CD4-positive, alpha-beta T cell treated with Interleukin-17A for 1 hour (primary cell): ENCODE data around the gene SOWAHA.
A peak's percentile ranks its signal among the peaks of the same experiment; 100 is the strongest.
"Not testable (repeated sequence)": the region's sequence is repeated elsewhere in the genome, so short reads cannot be mapped to it uniquely, and the experiment has no call there.

Experiments used
- DNase-seq: peaks from one replicate; pipeline ENCODE4 v3.0.0-alpha.2; 2020

SOWAHA gene

DNA sequence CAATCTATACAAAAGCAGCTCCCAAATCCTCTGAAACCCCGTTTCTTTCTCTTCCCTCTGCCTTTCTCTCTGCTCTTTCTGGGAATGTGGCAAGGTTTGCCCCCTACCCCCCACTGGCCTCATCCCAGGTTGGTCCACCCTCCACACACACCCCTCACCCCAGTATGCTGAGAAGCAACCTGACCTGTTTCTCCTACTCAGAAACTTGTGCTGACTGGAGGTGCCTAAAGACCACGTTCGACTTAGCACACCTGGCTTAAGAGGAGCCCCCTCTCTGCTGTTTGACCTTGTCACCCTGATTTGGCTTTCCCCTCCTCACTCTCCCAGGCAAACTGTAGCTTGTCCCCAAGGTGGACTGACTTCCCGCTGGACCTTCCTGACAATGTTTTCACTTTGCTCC is 35.0 kb upstream of the SOWAHA start:
- DNase-seq = no peak

DNA sequence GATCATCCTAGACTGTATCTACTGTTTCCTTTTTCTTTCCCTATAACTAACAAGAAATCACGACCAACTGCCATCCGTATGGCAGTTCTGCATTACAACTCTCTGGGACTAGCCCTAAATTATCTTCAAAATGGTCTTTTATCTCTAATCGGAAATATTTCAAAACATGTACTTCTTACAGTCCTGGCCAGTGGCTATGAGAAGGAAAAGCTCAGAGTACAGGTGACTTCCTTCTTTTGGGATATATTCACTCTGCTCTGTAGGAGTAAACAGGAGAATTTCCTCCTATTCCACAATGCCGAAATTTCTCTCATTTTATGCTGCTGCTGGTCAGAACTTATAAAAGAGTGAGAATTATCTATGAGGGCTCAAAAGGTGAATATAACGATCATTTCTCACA is 34.2 kb upstream of the SOWAHA start:
- DNase-seq = no peak

DNA sequence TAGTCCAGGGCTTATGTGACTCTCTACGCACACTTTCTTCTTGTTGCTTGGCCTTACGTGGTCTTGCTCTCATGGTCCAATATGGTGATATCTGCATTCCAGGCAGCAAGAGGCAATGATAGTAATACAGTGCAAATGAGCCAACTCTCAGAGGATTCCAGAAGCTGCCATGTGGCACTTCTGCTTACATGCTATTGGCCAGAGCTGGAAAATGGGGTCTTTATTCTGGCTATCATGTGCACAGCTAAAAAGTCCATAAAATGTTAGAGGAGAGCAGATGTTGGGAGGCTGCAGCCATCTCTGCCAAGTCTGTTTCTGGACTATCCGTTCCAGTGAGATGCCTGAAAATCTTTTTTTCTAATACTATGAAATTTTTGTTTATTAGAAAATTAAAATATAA is 33.1 kb upstream of the SOWAHA start:
- no peak for DNase-seq

DNA sequence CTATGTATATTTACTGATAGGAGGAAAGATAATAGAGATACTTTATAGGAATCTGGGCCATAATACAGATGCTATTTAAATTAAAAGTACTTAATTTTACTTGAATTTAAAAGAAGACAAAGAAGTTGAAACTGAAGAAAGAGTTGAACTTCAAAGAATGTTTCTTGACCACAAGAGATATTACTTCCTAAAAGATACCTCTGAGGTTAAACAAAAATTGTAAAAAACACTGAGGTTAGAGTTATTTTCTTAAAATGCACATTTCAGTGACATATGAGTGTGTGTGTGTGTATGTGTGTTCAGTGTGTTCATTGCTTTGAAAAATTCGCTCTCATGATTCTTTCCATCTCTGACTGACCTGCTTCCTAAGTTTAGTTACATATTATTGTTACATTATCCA is 32.5 kb upstream of the SOWAHA start:
- DNase-seq = peak; percentile 6

DNA sequence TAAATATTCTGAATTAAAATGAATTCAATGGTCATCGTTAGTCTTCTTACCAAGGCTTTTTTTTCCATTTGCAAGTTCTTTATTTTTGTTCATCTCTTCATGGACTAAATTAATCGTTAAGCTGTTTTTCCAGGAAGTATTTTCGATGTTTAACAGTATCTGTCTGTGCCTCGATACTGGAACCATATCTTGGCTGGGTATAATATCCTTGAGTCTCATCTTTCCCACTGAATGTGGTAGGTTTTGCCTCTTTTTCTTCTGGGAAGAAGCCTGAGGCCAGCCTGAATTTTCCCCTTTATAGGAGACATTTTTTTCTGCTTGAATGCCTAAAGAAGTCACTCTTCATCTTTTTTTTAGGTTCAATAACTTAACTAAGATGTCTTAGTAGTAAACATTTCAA is 32.1 kb upstream of the SOWAHA start:
- no peak for DNase-seq

DNA sequence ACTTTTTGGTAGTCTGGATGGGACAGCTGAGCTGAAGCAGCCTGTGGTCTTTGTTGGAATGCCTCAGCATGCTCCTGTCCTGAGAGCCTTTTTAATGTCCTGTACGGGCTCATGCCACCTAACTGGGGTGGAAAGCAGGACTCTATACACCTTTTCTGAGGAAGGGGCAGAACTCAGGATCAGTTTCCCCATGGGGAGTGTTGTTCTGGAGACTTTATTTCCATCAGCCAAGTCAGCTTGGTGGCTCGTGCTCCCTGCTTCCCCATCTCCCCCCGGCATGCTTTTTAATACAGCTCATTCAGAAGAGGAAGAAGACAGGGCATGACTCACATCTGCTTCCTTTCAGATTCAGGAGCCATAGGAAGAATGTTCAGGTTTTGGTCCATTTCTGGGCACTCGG is 31.0 kb upstream of the SOWAHA start:
- DNase-seq = no peak

DNA sequence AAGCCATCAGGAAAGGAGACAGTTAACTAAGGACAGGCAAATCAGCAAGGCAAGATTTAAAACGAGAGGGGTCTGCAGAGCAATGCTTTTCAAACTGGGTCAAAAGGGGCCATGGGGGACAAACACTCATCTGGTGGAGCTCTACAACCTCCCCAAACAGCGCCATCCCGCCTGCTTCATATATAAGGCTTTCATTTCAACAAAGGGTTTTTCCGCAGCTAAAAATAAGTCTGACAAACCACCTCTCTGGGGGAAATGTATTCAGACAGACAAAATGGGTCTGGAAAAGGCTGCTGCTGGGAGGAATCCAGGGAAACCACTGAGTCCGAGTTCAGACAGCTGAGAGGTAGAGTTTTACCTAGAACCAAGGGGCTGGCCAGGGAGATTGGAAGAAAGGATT is 27.7 kb upstream of the SOWAHA start:
- DNase-seq = no peak

DNA sequence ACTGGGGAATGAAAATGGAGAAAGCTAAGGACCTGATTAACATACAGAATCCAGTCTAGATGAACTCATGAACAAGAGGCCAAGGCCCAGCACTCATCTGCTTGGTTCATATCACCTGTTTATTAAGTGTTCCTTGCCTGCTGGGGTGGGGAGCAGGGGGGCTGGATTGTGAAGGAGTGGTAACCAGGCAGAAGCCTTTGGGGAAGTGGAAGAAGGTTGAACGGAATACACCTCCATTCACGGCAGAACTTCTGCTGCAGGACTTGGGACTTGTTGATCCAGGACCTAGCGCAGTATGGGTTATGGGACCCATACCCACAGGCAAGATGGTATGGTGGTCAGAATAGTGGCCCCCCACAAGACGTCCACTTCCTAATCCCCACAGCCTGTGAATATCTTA is 27.2 kb upstream of the SOWAHA start:
- no peak for DNase-seq

DNA sequence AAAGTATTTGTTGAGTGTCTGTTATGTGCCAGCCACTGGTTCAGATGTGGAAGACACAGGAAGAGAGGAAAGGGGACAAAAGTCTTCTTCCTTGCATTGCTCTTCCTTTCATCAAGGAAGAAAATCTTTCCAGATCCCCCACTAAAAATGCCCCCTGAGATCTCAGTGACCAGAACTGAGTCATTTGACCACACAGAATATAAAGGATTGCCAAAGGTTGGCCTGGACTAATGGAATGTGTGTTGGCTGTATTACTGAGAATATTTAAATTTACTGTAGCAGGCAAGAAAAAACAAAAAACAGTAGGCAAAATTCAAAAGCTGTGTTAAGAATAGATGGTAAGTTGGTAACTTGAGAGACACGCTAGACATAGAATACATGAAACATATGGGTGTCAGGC is 26.0 kb upstream of the SOWAHA start:
- no peak for DNase-seq

GRCh38 chr5:132788508-132788907 is 24.6 kb upstream of the SOWAHA start:
- no peak for DNase-seq

DNA sequence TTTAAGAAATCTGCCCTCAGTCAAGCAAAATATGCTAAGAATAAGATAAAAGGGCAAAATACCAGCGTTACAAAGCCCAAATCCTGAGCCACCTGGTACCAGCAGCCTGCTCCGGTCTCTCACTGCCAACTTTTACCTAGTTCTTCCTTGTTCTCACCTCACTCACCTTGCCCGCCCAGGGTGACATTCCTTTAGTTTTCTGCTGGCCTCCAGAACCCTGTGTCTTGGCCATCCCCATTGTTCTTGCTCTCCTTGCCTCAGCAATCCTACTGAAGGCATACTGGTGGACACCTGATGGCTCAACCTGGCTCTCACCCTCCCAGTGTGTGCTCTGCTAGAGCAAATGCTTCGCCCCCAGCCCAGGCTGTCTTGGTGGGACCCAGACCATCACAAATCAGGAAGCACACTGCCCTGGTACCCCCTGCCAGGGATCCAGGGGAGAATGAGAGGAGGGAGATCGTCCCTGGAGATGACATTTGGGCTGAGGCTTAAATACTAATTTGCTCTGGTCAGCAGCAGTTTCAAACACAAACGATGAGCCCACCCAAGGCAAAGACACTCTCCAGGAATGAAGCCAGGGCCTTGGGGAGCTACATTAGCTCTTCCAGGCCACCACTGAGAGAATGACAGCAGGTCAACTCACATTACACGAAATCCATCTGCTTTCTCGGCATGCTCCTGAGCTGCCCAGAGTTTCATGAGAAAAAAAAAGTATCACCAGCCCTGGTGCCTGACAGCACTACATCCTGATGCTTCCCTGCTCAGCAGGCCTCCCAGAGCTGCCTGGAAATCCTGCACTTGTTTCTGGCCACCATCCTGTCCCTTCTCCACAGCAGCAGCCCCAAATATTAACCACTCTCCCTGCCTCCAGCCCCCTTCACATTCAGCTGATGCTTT is 23.9 kb upstream of the SOWAHA start:
- DNase-seq = no peak

DNA sequence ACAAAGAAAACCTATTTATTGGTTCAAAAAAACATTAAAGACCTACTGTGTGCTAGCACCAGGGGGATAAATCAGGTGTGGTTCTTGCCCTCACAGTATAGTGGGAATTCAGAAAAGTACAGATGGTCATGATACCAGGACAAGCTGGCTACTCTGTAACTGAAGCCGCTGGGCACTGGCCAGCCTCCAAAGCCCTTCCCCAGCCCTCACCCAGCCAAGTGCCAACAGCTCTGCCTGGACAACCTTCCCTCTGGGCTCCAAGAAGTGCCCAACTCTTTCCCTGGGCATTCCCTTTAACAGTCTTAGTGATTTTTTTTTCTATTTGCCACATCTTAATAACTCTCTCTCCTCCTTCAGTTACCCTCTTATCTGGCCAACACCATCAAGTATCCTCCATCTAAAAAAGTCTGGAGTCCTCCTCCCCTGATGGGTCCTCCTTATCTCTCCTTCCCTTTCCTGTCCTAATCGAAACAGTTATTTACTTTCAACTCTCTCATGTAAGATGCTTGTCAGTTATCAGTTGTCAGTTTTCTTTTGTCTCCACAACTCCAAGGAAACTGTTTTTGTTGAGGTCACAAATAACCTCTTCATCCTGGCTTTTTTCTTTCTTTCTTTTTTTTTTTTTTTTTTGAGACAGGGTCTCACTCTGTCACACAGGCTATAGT is 22.8 kb upstream of the SOWAHA start:
- DNase-seq = no peak

DNA sequence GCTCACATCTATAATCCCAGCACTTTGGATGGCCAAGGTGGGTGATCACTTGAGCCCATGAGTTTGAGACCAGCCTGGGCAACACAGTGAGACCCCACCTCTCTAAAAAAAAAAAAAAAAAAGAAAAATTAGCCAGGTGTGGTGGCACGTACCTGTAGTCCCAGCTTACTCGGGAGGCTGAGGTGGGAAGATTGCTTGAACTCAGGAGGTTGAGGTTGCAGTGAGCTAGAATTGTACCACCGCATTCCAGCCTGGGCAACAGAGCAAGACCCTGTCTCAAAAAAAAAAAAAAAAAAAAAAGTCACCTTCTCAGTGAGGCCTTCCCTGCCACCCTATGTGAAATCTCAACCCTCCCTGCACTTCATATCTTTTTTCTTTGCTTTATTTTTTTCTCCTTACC is 22.1 kb upstream of the SOWAHA start:
- DNase-seq = no peak

GRCh38 chr5:132797651-132798050 is 15.5 kb upstream of the SOWAHA start:
- no peak for DNase-seq

DNA sequence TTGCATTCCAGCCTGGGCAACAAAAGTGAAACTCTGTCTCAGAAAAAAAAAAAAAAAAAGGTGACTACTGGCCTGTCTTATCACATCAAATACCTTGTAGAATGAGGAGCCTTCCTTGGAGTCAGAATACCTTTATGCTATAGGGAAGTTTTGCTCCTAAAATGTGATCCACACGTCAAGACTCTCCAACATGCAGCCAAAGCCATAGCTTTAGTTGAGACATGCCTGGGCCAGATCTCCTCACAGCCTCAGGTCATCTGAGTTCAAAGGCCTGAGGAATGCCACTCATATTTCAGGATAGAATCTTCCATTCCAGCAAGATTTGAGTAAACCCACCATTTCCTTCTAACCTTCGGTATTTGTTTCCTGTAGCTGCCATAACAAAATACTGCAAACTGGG is 13.7 kb upstream of the SOWAHA start:
- no peak for DNase-seq

GRCh38 chr5:132800545-132800944 is 12.6 kb upstream of the SOWAHA start:
- no peak for DNase-seq

DNA sequence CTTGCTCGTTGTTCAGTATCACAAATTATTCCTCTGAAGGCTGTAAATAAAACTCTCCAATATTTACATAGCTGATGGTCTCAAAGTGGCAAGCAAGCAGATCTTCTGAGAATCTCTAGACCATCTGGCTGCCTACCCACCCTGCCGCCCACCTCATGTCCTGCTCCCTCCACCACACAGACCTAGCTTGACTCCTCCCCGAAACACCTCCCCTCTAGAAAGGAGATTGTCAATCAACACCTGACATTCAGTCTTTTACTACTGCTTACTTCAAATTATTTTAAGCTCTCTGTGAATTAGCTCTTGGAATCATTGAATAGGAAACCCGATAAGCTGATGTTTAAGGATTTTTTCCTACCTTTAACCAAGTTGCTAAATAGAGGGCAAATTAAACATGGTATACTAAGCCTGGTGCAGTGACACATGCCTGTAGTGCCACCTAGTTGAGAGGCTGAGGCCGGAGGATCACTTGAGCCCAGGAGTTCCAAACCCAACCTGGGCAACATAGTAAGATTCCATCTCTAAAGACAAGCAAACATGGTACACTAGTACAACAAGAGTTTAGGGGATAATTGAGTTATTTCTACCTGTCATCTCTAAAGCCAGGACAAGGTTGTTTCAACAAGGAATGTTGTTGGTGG is 10.9 kb upstream of the SOWAHA start:
- no peak for DNase-seq

DNA sequence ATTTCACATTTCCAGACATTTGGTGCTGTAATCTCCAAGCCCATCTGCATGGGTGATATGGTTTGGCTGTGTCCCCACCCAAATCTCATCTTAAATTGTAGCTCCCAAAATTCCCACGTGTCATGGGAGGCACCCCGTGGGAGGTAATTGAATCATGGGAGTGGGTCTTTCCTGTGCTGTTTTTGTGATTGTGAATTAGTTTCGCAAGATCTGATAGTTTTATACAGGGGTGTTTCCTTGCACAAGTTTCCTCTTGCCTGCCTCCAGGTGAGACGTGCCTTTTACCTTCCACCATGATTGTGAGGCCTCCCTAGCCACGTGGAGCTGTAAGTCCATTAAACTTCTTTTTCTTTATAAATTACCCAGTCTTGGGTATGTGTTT is 10.4 kb upstream of the SOWAHA start:
- not testable (repeated sequence) for DNase-seq

- not testable (repeated sequence) for DNase-seq
Observed at GRCh38 chr5:132804219-132804618, 8.9 kb upstream of the SOWAHA start.

GRCh38 chr5:132805872-132806271 is 7.2 kb upstream of the SOWAHA start:
- DNase-seq = not testable (repeated sequence)

DNA sequence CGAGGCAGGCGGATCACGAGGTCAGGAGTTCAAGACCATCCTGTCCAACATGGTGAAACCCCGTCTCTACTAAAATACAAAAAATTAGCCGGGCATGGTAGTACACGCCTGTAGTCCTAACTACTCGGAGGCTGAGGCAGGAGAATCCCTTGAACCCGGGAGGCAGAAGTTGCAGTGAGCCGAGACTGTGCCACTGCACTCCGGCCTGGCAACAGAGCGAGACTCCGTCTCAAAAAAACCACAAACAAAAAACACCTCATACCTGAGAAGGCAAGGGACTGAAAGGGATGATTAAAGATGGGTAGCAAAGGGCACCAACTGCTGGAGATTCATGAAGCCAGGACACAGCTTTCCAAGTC is 6.3 kb upstream of the SOWAHA start:
- not testable (repeated sequence) for DNase-seq

GRCh38 chr5:132807163-132807838 is 5.8 kb upstream of the SOWAHA start:
- DNase-seq = no peak

DNA sequence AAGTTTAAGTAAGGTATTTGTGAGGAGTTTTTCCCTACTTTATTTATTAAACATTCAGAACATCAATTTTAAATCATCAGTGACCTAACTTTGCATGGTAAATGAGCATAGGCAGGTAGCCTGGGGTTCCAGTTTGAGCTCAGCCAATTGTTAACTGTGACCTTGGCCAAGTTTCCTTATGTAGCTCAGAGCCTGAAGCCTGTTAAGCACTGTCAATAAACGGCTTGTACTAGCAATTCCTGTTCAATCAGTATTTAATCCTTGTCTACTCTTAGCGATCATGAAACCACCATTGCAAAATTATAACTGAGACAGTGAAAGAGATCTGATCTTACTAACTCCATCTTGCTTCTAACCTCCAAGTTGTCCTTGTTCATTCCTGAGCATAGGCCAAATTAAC is 4.7 kb upstream of the SOWAHA start:
- no peak for DNase-seq

DNA sequence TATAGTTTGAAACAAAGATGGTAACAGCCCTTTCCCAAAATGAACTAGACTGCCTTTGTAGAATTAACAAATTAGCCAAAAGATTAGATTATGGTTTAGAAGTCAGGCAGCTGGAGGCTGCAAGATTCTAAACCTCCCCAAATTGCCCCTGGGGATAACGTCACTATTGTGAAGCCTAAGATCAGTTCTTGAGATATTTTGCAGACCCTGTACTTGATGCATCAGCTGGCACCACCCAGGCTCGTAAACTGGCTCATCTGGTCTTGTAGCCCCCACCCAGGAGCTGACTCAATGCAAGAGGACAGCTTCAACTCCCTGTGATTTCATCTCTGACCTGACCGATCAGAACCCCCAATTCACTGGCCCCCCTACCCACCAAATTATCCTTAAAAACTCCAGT is 4.2 kb upstream of the SOWAHA start:
- no peak for DNase-seq
